ENCODE data around the gene TOX4.
"Not testable (repeated sequence)": the region's sequence is repeated elsewhere in the genome, so short reads cannot be mapped to it uniquely, and the experiment has no call there.

GRCh38 chr14:21544588-21544987, 67.6 kb downstream of the TOX4 start:
- not testable (repeated sequence) for TF ChIP-seq POLR2A, CTCF, EP300 (IDR thresholded peaks at IDR 0.05)

All from ovary (tissue), 3 donors.